IPS-NIHi7 (cell line): ENCODE data around the gene VWA8.
"Not testable (repeated sequence)": the region's sequence is repeated elsewhere in the genome, so short reads cannot be mapped to it uniquely, and the experiment has no call there.

Source experiments
- DNase-seq: peaks from one replicate; pipeline ENCODE4 v3.0.0; 2012; ENCODE audit warnings: mixed read lengths; ENCODE audit errors: extremely low spot score

Gene VWA8

DNA sequence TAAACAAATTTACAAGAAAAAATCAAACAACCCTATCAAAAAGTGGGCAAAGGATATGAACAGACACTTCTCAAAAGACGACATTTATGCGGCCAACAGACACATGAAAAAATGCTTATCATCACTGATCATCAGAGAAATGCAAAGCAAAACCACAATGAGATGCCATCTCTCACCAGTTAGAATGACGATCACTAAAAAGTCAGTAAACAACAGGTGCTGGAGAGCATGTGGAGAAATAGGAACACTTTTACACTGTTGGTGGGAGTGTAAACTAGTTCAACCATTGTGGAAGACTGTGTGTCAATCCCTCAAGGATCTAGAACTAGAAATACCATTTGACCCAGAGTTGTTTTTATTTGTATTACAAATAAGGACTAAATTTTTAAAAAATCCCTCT lies 215.4 kb downstream of the VWA8 start:
- DNase-seq: not testable (repeated sequence)

DNA sequence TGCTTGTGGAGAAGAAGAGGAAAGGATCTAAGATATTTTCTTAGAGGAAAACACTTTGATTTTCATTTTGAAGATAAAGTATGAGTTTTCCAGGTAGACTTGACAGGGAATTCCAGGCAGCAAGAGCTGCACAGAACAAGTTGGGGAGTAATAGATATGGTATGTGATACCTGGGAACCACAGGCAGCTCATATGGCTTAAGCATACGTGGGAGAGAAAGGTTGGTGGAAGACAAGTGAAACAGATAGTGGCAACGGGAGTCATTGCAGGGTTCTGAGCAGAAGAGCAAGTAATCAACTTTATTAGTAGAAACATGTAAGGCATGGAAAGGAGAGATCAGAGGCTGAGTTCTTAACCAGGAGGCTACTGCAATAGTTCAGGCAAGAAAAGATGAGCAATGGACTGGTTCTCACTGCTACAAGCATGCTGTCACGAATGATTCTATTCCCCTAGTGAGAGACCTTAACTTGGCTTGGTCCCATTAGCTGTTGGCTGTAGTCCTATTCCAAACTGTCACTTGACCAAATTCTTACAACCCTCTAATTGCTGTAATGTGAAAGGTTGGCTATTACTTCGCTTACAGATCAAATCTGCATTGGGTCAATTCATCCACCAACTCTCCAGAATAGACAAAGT lies 217.9 kb downstream of the VWA8 start:
- no peak for DNase-seq

DNA sequence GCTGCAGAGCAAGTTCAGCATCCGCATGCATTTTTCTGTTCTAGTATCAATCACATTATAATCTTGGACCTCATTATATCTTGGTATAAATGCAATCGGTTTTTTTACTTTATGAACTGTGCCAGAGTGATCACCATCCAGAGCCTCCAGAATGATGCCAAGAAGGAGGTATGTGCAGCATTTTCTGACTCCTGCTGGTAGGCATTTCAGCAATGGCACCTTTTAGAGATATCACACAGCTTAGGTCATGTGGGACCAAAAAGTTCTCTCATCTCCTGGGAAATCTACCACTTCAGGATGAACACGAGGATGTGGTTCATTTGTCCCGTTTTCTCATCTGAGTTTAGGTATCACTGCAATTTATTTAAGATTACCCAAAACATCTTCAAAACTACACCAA lies 220.4 kb downstream of the VWA8 start:
- DNase-seq: no peak

DNA sequence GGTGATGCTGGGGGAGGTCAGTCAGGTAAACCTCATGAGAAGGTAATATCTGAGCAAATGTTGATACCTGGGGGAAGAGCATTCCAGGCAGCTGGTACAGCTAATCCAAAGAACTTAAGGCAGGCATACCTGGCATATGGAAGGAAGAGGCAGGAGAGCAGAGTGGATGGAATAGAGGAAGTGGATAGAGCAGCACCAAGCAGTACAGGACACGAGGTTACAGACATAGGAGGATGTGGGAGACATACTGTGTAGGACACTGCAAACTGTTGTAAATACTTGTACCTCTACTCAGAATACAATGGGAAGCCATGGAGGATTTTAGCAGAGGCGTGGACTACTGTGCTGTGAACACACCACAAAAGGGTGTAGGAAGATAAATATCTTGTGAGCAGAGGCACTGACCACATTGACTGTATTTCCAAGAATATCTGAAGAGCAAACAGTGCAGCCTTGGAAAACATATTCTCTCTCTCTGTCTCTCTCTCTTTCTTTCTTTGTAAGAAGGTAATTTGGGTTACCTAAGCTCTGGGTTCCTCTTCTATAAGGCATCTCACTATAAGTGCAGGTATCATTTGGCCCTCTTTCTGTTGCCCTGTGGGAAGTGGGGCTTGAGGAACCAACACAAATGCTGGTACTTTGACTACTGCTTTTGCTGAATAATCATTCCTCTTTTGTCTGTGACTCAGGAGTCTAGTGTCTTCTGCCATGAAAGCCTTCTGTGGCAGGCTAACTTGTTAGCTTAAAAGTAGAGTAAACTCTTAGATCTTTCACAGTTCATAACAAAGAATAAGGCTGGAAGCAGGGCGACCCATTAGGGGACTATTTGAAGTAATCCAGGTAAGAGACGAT lies 238.0 kb downstream of the VWA8 start:
- DNase-seq: no peak

DNA sequence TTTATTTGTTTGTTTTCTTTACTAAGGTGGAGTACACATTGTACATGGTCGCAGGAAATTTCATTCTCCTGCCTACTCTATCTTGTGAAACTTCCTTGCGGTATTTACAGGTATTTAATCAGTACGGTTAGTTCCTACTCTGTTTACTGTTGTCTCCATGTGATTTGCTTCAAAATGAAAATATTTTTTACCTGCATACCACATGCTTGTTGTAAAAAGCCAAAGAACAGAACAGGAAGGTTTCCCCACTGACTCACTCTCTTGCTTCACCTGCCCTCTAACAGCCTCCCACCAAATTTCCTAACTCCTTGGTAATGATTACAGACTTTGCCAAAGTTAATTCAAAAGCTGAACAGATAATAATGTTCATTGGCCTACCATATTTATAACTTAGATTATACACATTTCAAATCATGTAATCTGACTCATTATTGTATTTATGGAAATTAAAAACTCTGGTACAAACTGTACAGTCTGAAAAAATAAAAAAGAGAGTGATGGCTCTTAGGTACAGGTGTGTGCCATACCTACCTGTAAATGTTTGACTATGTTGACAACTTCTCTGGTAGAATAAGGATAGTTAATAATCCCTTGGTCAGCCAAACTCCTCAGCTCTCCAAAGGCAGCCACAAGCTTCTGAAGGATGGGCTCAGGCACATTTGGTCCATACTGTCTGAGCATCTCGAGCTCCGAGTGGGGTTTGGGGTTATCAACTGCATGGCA lies 239.9 kb downstream of the VWA8 start:
- no peak for DNase-seq

DNA sequence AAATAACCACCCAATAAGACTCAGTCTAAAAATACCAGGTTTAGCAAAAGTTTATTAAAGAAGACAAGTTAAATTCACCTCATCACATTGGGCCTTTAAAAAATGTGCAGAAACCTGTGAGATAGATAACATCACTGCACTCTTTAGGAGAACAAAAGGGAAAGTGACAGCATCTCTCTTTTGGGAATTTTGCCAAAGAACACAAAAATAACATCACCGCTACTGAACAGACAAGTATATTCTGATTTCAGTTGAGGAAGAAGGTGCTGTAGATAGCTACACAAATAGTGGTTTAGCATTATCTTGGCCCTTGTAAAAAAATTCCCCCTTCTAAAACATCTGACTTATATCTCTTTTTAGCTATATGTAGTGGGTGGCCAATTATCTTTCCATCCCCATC lies 244.7 kb downstream of the VWA8 start:
- no peak for DNase-seq

DNA sequence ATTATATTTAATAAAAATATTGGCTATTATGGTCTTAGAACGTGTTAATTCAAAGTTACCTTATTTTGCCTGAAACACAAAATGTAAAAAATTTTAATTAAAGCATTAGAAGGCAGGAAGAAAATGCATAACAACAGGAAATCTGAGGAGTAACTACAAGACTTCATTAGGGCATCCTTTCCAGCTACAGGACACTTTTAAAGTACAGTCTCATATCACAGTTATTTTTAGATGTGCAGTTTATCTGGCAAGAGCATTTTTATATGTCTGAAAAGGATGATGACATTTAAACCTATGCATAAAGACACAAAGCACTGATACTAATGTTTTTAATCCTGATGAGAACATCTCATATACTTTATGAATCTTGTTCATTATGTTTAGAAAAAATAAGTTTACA lies 247.5 kb downstream of the VWA8 start:
- no peak for DNase-seq

DNA sequence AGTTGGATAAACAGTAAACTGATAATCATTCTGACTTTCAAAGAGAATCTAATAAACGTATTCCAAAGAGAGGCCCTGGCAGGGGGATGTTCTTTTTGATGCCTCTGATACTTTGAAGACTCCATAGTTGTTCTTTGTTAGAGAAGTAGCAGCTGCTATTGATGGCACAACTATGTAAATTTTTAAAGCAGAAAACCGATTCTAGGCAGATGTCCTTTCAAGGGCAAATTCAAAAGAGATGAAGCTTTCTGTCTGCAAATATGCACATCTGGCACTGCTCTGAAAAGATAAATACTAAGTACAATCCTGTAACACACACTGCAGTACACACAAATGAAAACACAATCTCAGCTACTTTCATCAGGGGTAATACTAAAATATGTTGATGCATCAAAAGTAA lies 250.1 kb downstream of the VWA8 start:
- DNase-seq: no peak

DNA sequence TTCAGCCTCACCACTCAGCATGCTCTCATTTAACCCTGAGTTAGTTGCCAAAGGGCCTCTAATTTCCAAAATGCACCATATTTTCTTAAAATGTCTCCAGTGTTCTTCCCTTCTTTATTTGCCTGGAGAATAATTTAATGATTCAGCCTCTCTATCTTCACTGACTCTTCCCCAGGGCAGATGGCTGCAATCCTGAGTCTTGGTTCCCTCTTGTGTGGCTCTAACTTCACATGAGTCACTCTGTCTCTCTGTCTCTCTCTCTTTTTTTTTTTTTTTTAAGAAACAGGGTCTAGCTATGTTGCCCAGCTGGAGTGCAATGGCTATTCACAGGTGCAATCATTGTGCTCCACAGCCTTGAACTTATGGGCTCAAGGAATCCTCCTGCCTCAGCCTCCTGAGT lies 251.4 kb downstream of the VWA8 start:
- DNase-seq: no peak

DNA sequence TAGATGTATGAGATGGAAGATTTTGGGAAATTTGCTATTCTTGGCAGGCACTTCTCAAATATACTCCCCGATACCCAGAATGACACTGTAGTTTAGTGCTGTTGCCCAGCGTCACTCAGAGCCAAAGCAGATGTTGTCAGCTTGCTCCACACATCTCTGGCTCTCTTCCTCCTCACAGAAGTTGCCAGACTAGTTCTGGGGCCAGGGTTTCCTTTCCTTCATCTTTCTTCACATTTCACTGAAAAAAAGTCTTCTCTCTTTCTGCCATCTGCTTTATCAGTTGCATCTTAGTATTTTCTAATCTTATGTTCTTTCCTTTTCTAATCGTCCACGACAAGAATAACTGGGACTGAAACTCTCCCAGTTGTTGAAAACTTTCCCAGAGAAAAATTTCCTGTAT lies 252.2 kb downstream of the VWA8 start:
- no peak for DNase-seq

DNA sequence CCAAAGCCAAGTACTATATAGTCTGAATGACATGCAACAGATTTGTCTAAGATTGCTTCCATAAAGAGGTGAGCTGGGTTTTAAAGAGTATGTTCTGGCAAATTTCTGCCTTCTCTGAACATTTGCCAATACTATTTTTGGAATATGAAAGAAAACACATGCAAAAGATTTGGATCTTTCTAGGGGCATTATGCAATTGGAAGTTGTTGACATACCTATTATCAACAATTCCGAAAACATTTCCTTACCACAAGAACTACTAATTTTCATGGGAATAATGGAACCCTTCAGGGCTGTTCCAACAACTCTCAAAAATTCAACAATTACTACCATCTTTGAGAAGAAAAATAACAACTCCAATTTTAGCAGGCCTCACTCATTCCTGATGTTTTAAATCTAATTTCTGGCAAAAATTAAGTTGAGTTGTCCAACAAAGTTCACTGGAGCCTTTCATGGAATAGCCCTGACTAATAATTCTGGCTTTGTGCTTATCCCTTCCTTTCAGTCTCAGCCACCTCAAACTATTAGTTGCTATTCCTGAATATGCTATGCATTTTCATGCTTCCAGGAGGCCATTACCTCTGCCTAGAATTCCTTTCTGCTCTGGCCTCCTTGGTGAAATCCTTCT lies 253.6 kb downstream of the VWA8 start:
- no peak for DNase-seq

DNA sequence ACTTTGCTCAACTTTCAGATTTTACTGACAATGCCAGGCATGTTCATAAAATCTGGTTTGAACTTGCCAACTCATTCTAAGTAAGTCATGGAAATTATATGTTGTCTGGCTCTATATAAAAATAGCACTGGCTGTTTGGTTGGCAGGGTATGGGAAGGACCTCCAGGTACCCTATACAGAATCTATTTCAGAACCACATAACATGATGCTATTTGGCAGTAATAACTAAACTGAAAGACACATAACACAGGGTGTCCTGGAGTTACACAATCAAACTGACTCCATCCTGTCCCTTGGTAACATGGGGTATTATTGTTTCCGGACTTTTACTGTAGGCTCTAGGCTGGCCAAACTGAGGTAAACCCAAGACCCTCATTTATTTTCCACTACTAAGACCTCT lies 254.8 kb downstream of the VWA8 start:
- DNase-seq: no peak

DNA sequence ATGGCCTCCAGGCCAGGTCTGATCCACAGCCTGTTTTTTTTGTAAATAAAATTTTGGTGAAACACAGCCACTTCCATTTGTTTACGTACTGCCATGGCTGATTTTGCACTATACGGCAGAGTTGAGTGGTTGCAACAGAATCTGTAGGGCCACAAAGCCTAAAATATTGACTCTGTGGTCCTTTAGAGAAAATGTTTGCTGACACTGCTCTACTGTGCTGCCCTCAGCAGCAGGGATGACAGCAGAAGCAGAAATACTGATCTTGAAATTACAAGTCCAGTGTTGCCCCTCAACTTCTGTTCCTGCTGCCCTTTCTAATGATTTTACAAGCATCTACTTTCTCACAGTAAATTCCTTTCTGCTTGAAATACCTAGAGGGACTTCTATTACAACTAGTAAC lies 258.4 kb downstream of the VWA8 start:
- no peak for DNase-seq

DNA sequence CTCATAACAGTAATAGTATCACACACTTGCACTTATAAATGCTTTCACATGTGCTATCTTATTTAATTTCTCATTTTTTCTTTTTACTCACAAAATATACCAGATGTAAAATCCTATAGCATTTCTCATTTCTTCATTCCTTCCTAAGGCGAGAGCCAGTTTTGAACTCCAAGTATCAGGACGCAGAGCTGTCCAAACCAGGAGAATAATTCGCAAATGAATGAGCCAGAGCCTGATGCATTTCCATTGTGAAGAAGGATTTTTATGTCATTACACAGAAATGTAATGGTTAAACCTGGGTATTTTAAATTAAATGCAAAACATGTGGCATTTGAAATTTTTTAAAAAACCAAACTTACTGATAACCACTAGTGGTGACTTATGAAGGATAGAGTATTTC lies 259.2 kb downstream of the VWA8 start:
- no peak for DNase-seq

DNA sequence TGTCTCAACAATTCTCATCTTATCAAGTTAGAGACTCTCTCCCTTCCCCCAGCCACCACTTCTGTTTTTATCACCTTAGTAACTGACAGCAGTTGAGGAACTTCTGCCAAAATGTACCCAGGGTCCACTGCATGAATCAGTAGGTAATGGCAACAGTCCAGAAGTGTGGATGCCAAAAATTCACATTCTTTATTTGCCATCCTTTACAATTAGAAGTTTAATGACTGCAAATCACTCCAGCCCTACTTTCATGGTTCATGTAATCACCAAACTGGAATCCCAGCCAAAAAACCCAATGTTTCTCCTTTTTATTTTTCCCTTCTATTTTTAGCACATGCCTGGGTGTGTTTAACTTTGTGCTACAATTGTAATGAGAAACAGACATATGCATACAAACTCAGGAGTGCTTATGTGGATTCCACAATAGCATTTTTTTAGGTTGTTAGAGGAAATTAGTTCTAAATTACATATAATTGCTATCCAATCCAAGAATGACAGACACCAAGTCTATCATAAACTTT lies 260.1 kb downstream of the VWA8 start:
- DNase-seq: no peak

DNA sequence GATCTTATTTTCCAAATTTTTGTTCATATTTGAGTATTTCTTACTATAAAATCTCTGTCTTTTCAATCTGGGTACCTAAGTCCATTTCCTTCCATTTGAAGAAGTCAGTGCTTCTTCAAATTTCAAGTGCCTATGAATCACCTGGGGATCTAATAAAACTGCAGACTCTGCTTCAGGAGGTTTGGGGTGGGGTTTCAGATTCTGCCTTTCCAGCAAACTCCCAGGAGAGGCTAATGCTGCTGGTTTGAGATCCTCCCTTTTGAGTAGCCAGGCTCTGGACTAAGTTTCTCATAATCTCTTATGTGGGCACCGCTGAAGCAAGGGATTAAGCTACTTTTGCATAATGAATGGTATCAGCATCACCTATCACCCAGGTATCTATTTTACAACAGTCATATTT lies 261.1 kb downstream of the VWA8 start:
- DNase-seq: no peak

DNA sequence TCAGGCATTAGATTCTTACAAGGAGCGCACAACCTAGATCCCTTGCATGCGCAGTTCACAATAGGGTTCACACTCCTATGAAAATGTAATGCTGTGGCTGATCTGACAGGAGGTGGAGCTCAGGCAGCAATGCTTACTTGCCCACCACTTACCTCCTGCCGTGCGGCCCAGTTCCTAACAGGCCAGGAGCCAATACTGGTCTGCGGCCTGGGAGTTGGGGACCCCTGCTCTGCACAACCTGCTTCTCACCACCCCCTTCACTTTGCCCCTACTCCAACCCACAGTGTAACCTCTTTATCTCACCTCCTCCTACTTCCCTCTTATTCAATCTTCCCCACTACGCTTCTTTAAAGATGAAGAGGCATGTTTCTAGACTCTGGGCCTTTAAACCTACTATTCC lies 263.3 kb downstream of the VWA8 start:
- DNase-seq: no peak

DNA sequence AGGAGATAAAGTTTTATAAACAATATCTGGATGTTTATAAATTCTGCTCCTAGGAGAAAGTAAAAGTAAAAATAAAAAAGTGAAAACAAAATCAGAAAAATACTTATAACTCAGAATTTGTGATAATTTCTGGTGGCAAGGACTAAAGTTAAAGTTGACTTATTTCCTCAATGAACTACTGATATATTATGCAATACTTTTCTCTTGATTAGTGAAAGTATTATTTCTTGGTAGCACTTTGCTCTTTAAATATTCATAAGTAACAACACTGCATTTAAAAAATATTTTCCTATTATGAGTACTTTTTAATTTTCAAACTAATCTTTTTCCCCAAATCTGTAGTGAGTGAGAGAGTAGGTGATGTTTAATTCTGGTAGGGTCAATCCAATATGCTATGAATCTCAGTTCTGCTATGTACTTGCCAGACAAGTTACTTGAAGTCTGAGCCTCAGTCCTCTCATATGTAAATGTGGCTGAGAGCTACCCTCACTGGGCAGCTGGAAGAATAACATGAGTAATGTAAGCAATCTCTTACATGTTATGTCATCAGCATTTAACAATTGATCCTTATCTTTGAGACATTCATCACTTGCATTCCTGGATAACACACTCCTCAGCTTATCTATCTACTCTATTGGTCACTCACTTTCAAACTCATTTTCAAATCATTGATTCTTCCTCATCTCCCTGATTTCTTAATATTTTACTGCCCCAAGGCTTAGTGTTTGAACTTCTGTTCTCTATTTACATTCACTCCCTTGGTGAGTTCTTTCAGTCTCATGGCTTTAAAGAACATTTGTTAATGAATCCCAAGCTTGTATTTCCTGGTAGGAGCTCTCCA lies 264.5 kb downstream of the VWA8 start:
- peak; percentile 17 for DNase-seq

DNA sequence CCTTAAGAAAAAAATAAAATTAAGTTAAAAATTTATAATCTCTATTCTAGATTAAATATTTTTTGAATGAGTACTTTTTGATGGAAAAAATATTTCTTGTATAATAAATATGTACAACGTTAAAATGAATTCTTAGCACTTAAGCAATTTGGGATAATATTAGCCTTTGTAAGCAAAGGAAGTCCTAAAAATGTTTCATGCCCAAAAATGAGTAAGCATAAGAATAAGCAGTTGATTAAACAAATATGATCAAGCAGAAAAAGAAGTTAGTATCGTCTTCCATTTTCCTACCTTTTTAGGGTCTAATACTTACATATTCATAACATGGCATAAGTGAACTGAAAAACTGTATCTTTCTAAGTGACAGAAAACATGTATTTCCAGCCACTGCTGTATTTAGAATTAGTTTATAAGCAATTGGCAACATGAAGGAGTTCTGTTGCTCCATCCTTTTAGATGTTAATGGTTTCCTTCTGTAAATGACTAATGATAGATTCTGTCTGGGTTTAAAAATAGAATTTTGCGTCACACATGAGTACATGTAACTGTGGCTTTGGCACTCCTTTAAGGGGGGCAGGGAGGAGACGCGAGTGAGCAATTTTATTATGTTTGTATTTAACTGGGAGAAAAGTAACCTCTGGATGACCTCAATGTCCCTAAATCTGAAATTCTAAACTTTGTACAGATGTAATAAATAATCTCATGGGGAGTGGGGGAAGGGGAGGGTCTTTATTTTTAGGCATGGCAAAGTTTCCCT lies 266.2 kb downstream of the VWA8 start:
- DNase-seq: no peak

DNA sequence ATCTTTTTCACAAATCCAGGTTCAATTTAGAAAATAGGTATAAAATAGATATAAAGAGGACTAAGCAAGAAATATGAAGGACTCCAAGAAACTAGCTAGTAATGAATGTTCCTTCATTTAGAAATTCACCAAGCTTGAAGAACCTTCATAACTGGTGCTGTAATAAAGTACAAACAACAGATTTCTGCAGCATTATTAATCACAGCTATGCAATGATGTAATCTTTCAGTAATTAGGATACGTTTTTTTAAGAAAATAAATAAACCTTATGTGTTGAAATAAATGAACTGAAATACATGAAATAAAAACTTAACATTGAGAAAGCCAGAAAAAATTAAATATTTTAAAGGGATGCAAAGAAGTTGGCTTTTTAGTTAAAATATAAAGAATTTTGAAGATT lies 267.5 kb downstream of the VWA8 start:
- DNase-seq: no peak

DNA sequence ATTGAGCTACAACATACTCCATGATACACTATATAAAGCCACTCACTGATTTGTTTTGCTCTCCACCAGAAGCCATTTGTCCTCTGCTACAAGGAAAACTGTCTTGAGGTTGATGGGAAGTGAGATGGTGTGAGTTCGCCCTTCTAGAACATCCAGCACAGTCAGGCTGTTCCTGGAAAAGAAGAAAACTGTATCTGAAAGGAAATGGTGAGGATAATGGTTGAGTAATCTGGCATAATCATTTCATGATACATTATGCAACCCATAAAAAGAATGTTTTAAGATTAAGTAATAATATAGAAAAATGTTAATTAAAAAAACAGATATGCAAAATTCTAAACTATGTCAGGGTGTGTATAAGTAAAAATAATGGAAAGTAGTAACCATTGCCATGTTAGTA lies 269.6 kb downstream of the VWA8 start:
- DNase-seq: no peak
